K562 (cell line): ENCODE results near the gene EIF4G2. TPM values are rescaled to one million over a fixed set of nuclear protein-coding genes. Genes with fewer than 3 reads are reported as not detected.

ENCODE experiments used
- DMBX1 ChIP-seq: fragments of 250-450 bp; sonication (Bioruptor Pico); IDR thresholded peaks from 2 replicates; pipeline ENCODE4 v1.8.0; 2022; ENCODE audit warnings: inconsistent platforms, mild to moderate bottlenecking, moderate library complexity, borderline replicate concordance
- GTF2F1 ChIP-seq: IDR thresholded peaks from 2 replicates; pipeline ENCODE4 v1.6.1; 2011; ENCODE audit warnings: low read depth, low read length, improper control_type of control experiment
- HDAC8 ChIP-seq: fragments of 450-650 bp; IDR thresholded peaks from 2 replicates; pipeline ENCODE4 v1.6.1; 2016; ENCODE audit warnings: mild to moderate bottlenecking, missing genetic modification characterization, moderate library complexity, missing compliant biosample characterization
- KAT8 ChIP-seq: fragments of 450-650 bp; IDR thresholded peaks from 2 replicates; pipeline ENCODE4 v1.6.1; 2016; ENCODE audit warnings: low read depth, mild to moderate bottlenecking
- MEF2A ChIP-seq: IDR thresholded peaks from 2 replicates; pipeline ENCODE4 v1.6.1; 2011; ENCODE audit warnings: low read depth, mild to moderate bottlenecking, low read length, moderate library complexity; ENCODE audit not compliant: control insufficient read depth
- MTF1 ChIP-seq: fragments of 250-450 bp; sonication (Bioruptor Pico); IDR thresholded peaks from 2 replicates; pipeline ENCODE4 v1.9.0; 2021; ENCODE audit warnings: moderate library complexity, mild to moderate bottlenecking, inconsistent platforms, borderline replicate concordance
- MXD1 ChIP-seq: fragments of 250-450 bp; sonication (Bioruptor Pico); IDR thresholded peaks from 2 replicates; pipeline ENCODE4 v1.8.0; 2021; ENCODE audit warnings: borderline replicate concordance, mild to moderate bottlenecking, moderate library complexity; ENCODE audit not compliant: poor library complexity, severe bottlenecking
- RFX1 ChIP-seq: fragments of 450-650 bp; IDR thresholded peaks from 2 replicates; pipeline ENCODE4 v1.6.1; 2016; ENCODE audit warnings: mild to moderate bottlenecking, moderate library complexity
- RREB1 ChIP-seq: fragments of 250-450 bp; sonication (Bioruptor Pico); IDR thresholded peaks from 2 replicates; pipeline ENCODE4 v1.4.0; 2020
- STAT5A ChIP-seq: IDR thresholded peaks from 2 replicates; pipeline ENCODE4 v1.6.1; 2012; ENCODE audit warnings: low read length, inconsistent platforms, borderline replicate concordance
- TBP ChIP-seq: optimal IDR thresholded peaks from 2 replicates; pipeline ENCODE3; 2011; ENCODE audit warnings: low read depth, low read length, improper control_type of control experiment
- TEAD4 ChIP-seq, 2 experiments: sonication (generic) in 1 of 2; formaldehyde crosslinking in 1 of 2; IDR thresholded peaks; 2 replicates each; pipeline versions ENCODE4 v1.6.1 to v1.8.0; 2012 to 2022; ENCODE audit warnings: borderline replicate concordance in 1 of 2, inconsistent platforms in 1 of 2, low read length in 1 of 2, mild to moderate bottlenecking in 1 of 2, missing genetic modification reagents in 1 of 2
- YY1 ChIP-seq, 3 experiments: IDR thresholded peaks; 2 replicates each; pipeline ENCODE4 v1.6.1; 2011; ENCODE audit warnings: low read length in 2 of 3, mild to moderate bottlenecking in 2 of 3, moderate library complexity in 2 of 3, borderline replicate concordance in 1 of 3, control low read depth in 1 of 3, low read depth in 1 of 3; ENCODE audit not compliant: insufficient read depth in 3 of 3, insufficient replicate concordance in 2 of 3, control insufficient read depth in 1 of 3, insufficient read length in 1 of 3; ENCODE audit errors: extremely low read depth in 1 of 3
- ZNF146 ChIP-seq: IDR thresholded peaks from one replicate; pipeline ENCODE4 v1.6.1; 2018; ENCODE audit warnings: missing compliant biosample characterization; ENCODE audit not compliant: unreplicated experiment
- ZNF436 ChIP-seq: fragments of 250-450, 450-650 bp; sonication (Bioruptor Pico); formaldehyde crosslinking; IDR thresholded peaks from 2 replicates; pipeline ENCODE4 v1.7.0; 2020; ENCODE audit warnings: mild to moderate bottlenecking
- ZNF766 ChIP-seq: fragments of 200-800 bp; sonication (Bioruptor generic); conservative IDR thresholded peaks from 2 replicates; pipeline ENCODE4 v1.6.1; 2016; ENCODE audit warnings: missing genetic modification characterization, missing compliant biosample characterization
- ZSCAN29 ChIP-seq: fragments of 450-650 bp; IDR thresholded peaks from 2 replicates; pipeline ENCODE4 v1.6.1; 2017
- polyA plus RNA-seq, 8 experiments: library from polyadenylated mRNA; depleted of rRNA in 4 of 8; stranded (reverse) in 5 of 8; unstranded in 3 of 8; fragments of >200 nt; fragmentation: Nextera tagmentation in 2 of 8; fragmentation: Illumina TruSeq in 1 of 8; extraction: Ambion mirVana in 2 of 8; extraction: Trizol in 1 of 8; gene quantifications; 2 replicates each; pipeline versions ENCODE4 v1.2.1 to v1.2.3, GENCODE V29; 2011 to 2014; ENCODE audit warnings: inconsistent platforms in 1 of 8, missing spikeins in 1 of 8
- total RNA-seq, 7 experiments: library from RNA; depleted of rRNA in 6 of 7; stranded (reverse); fragments of >200 nt in 6 of 7; fragmentation: Illumina TruSeq in 2 of 7; extraction: Trizol in 2 of 7; gene quantifications; 2 replicates each; pipeline versions ENCODE4 v1.2.1 to v1.2.3, GENCODE V29; 2011 to 2021; ENCODE audit warnings: low replicate concordance in 1 of 7

The EIF4G2 gene
- total and polyA plus RNA-seq, 9 of the 15 experiments (the other 6 are each of a cell fraction or from before 2014, with no cell fraction given): 206 to 790 (median 646) TPM

GRCh38 chr11:10809373-10810160 lies 841 bp upstream of the EIF4G2 start (continued):
- TF ChIP-seq MXD1 (CRISPR knock-in tag) (no peak), MTF1 (no peak), STAT5A (no peak), GTF2F1 (no peak), YY1 (IDR thresholded peaks at IDR 0.05; ENCODE audit: borderline replicate concordance in 1 of 3, control insufficient read depth in 1 of 3, extremely low read depth in 1 of 3, insufficient read depth in 3 of 3, insufficient read length in 1 of 3, insufficient replicate concordance in 2 of 3, low read depth in 1 of 3, low read length in 2 of 3) (peak in 1 of 3 experiments; percentile 2), KAT8 (no peak), RFX1 (no peak), MEF2A (no peak), ZNF436 (CRISPR knock-in tag) (no peak), DMBX1 (0 out of 2 replicates have a peak, but pooled peaks have one; percentile 21), ZNF146 (no peak), ZSCAN29 (no peak), HDAC8 (tag) (no peak; the same call in 1 of the 2 replicates), TEAD4 (IDR thresholded peaks at IDR 0.05; ENCODE audit: low read length) (no peak), TEAD4 (CRISPR knock-in tag; IDR thresholded peaks at IDR 0.05; ENCODE audit: borderline replicate concordance) (no peak), TBP (no peak), RREB1 (CRISPR knock-in tag) (0 out of 2 replicates have a peak, but pooled peaks have one; percentile 6), ZNF766 (CRISPR knock-in tag) (0 out of 2 replicates have a peak, but pooled peaks have one; percentile 53)
